ENCODE data around the gene FDXR. TPM values are rescaled to one million over a fixed set of nuclear protein-coding genes. Genes with fewer than 3 reads are reported as not detected.

Gene FDXR
- total RNA-seq, 4 donors from 2014 or later: 4.4 to 5.7 (median 5.2) TPM

DNA sequence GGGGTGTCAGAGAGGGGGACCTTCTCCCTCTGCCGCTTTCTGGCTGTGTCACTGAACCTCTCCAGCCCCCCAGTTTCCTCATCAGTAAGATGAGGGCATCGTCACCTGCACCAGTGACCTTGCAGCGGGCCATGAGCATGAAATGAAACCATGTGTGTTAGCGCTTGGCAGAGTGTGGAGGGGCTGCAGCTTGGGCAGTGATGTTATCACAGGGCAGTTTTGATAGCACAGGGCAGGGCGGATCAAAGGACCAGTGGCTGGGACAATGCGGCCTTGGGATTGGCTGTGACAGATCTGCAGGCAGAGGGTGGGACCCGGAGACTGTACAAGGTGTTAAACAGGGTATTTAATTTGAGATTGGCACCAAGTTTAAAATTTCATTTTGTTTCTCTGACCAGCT, 57.7 kb downstream of the FDXR start:
- DNase-seq (ENCODE audit: low spot score) (no peak), ATAC-seq (ENCODE audit: low FRiP score) (no peak)
- TF ChIP-seq, protein P1, sequence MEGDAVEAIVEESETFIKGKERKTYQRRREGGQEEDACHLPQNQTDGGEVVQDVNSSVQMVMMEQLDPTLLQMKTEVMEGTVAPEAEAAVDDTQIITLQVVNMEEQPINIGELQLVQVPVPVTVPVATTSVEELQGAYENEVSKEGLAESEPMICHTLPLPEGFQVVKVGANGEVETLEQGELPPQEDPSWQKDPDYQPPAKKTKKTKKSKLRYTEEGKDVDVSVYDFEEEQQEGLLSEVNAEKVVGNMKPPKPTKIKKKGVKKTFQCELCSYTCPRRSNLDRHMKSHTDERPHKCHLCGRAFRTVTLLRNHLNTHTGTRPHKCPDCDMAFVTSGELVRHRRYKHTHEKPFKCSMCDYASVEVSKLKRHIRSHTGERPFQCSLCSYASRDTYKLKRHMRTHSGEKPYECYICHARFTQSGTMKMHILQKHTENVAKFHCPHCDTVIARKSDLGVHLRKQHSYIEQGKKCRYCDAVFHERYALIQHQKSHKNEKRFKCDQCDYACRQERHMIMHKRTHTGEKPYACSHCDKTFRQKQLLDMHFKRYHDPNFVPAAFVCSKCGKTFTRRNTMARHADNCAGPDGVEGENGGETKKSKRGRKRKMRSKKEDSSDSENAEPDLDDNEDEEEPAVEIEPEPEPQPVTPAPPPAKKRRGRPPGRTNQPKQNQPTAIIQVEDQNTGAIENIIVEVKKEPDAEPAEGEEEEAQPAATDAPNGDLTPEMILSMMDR (IDR thresholded peaks at IDR 0.05): no peak

DNA sequence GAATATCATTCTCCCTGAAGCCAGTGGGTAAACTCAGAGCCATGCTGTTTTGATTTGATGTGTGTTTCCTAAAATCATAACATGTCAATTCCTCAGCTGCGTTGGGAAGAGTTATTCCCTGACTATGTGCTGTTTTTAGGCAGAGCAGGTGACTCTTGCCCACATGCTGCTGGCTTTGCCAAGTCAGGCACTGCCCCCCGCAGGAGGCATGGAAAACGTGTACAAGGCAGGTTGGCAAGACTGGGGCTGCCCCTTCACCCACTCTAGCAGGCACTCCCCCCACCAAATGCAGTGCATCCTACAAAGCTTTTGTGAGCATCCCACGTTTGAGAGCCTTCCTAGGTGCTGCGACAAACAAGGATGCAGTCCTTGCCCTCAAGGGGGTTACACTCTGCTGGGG, 58.3 kb downstream of the FDXR start:
- ATAC-seq (ENCODE audit: low FRiP score) (no peak), DNase-seq (ENCODE audit: low spot score) (no peak)
- TF ChIP-seq, protein P1 (IDR thresholded peaks at IDR 0.05): no peak

Other genes with a start within 250 kb of the FDXR start
- gene CD300E, start 249.3 kb downstream of the FDXR start, total RNA-seq: 1 to 10 TPM; 1.6 to 9.2 (median 2.2) TPM
- 1 to 10 TPM in 3 of 4 donors, not detected in 1; 1.1 to 2.5 (median 2.2) TPM for gene CD300LF, start 160.1 kb downstream of the FDXR start, total RNA-seq
- 1 to 10 TPM in 2 of 4 donors, under 1 TPM in 2; 0.48 to 3.0 (median 1.4) TPM for gene RAB37, start 135.7 kb downstream of the FDXR start, total RNA-seq
- 10 to 100 TPM; 18.0 to 51.7 (median 21.8) TPM for gene NHERF1, start 124.4 kb downstream of the FDXR start, total RNA-seq
- gene NAT9, start 96.6 kb downstream of the FDXR start, total RNA-seq: 10 to 100 TPM; 15.1 to 35.9 (median 24.2) TPM
- 1 to 10 TPM in 3 of 4 donors, not detected in 1; 1.0 to 4.7 (median 1.6) TPM for gene GRIN2C, start 13.1 kb downstream of the FDXR start, total RNA-seq
- not detected for gene FADS6, start 20.6 kb upstream of the FDXR start, total RNA-seq
- gene USH1G, start 50.3 kb upstream of the FDXR start, total RNA-seq: not detected
- gene OTOP2, start 51.3 kb upstream of the FDXR start, total RNA-seq: not detected
- gene OTOP3, start 62.9 kb upstream of the FDXR start, total RNA-seq: not detected
- 10 to 100 TPM in 1 of 4 donors, 1 to 10 TPM in 3; 4.0 to 24.1 (median 6.1) TPM for gene HID1, start 99.8 kb upstream of the FDXR start, total RNA-seq
- gene CDR2L, start 114.6 kb upstream of the FDXR start, total RNA-seq: 10 to 100 TPM in 2 of 4 donors, 1 to 10 TPM in 2; 8.5 to 23.2 (median 10.1) TPM
- gene MRPL58, start 139.7 kb upstream of the FDXR start, total RNA-seq: 10 to 100 TPM; 28.0 to 48.5 (median 42.6) TPM
- 100 to 1,000 TPM; 159 to 394 (median 233) TPM for gene ATP5PD, start 174.0 kb upstream of the FDXR start, total RNA-seq
- gene KCTD2, start 174.2 kb upstream of the FDXR start, total RNA-seq: 10 to 100 TPM; 23.6 to 46.1 (median 34.6) TPM
- 10 to 100 TPM; 12.0 to 22.7 (median 16.4) TPM for gene SLC16A5, start 215.0 kb upstream of the FDXR start, total RNA-seq
- gene ARMC7, start 237.0 kb upstream of the FDXR start, total RNA-seq: 1 to 10 TPM; 3.1 to 7.7 (median 4.9) TPM